Cardiac septum (tissue), 1 donor: ENCODE data around the gene VWA5B1. TPM values are rescaled to one million over a fixed set of nuclear protein-coding genes. Genes with fewer than 3 reads are reported as not detected.
"Not testable (repeated sequence)": the region's sequence is repeated elsewhere in the genome, so short reads cannot be mapped to it uniquely, and the experiment has no call there.

Experiments used
- DNase-seq: peaks from one replicate; pipeline ENCODE4 v3.0.0-alpha.2; 2020; ENCODE audit warnings: low spot score
- intact Hi-C: fragments of 100-400 bp; cut with DNase I; formaldehyde crosslinking; loops from one replicate; pipeline ENCODE4 v1.14.0; 2022
- total RNA-seq: library from RNA; stranded (reverse); fragmentation: NEBNext Ultra II Directional; extraction: Animal tissue kit (Norgen Biotek cat#: 25700); gene quantifications from one replicate; pipeline ENCODE4 v1.2.1, GENCODE V29; 2021
- donor health status: DM: no; HTN: no; CAD: no.

VWA5B1 gene
- total RNA-seq, 1 donor from 2014 or later = not detected

GRCh38 chr1:20279509-20279908, 11.2 kb upstream of the VWA5B1 start:
- intact Hi-C loops = no loop called here
- no peak for DNase-seq

DNA sequence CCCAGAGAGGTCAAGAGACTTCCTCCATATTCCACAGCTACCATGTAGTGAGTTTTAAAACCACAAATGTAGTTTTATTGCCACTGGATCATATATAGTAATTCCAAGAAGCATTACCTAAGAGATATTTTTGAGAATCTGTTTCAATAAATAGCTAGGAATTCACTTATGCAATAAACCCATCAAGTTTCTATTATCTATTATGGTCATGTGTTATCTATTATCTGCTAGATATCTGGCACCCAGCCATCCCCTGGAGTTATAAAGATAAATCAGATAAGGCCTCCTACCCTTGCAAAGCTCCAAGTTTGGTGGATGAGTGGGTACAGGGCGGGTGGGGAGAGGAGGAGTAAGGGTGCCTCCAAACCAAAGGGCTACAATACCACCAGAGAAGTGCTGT, 10.3 kb upstream of the VWA5B1 start:
- DNase-seq = no peak
- intact Hi-C loops = no loop called here

GRCh38 chr1:20280906-20281305, 9.8 kb upstream of the VWA5B1 start:
- intact Hi-C loops = no loop called here
- no peak for DNase-seq

GRCh38 chr1:20281801-20282200, 8.9 kb upstream of the VWA5B1 start:
- intact Hi-C loops = no loop called here
- no peak for DNase-seq

- no peak for DNase-seq
- intact Hi-C loops = no loop called here
Measured at GRCh38 chr1:20282533-20282932, 8.1 kb upstream of the VWA5B1 start.

GRCh38 chr1:20284046-20284445, 6.6 kb upstream of the VWA5B1 start:
- DNase-seq = no peak
- intact Hi-C loops = no loop called here

GRCh38 chr1:20284625-20285024, 6.0 kb upstream of the VWA5B1 start:
- DNase-seq = no peak
- intact Hi-C loops = no loop called here

GRCh38 chr1:20285510-20285909, 5.2 kb upstream of the VWA5B1 start:
- intact Hi-C loops = no loop called here
- DNase-seq = no peak

DNA sequence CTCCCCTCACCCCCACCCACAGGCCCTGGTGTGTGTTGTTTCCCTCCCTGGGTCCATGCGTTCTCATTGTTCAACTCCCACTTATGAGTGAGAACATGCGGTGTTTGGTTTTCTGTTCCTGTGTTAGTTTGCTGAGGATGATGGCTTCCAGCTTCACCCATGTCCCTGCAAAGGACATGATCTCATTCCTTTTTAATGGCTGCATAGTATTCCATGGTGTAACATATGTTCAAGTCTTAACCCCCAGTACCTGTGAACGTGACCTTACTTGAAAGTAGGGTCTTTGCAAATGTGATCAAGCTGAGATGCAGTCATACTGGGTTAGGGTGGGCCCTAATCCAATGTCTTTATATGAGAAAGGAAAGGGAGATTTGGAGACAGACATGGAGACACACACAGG, 3.0 kb upstream of the VWA5B1 start:
- intact Hi-C loops = not testable (repeated sequence)

GRCh38 chr1:20291645-20292084, 990 bp downstream of the VWA5B1 start:
- DNase-seq = no peak
- intact Hi-C loops = no loop called here

More for the DNA sequence above, 3.0 kb upstream of the VWA5B1 start:
- not testable (repeated sequence) for DNase-seq

DNA sequence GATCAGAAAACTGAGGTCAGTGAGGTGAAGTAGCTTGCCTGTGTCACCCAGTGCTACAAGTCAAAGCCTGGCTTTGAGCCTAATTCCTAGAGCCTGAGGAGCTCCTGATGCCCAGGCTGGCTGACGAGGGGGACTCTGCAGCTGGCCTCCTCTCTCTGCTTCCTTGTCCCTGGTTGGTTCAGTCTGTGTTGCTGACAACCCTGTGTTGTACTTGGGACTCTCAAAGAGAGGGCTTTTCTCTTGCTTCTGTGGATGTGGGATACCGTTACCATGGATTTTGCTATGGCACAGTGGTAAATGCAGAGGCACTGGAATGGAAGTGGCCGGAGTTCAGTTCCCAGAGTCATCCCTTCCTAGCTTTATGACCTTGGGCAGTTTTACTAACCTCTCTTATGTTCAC, 8.0 kb downstream of the VWA5B1 start:
- intact Hi-C loops = no loop called here

GRCh38 chr1:20301463-20302107, 10.9 kb downstream of the VWA5B1 start:
- intact Hi-C loops = no loop called here
- DNase-seq = no peak

More for the DNA sequence above, 8.0 kb downstream of the VWA5B1 start:
- no peak for DNase-seq

GRCh38 chr1:20302108-20302471, 11.4 kb downstream of the VWA5B1 start:
- intact Hi-C loops = no loop called here
- no peak for DNase-seq

DNA sequence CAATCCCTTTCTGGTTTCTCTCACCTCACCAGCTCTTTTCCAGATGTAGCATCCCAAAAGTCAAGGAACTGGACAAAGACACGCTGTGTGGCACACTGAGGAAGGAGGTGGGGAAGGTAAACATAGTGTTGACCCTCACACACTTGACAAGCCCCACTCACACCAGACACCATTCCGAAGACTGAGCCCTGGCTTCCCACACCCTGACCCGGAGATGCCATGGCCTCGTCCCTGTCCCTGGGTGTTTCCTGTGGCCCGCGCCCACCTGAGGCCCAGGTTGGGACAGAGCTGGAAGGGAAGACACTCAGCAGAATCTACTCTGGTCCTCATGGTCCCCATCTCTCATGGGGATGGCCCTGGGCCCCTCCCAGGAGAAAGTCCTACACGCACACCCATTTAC, 16.4 kb downstream of the VWA5B1 start:
- no peak for DNase-seq
- intact Hi-C loops = no loop called here

DNA sequence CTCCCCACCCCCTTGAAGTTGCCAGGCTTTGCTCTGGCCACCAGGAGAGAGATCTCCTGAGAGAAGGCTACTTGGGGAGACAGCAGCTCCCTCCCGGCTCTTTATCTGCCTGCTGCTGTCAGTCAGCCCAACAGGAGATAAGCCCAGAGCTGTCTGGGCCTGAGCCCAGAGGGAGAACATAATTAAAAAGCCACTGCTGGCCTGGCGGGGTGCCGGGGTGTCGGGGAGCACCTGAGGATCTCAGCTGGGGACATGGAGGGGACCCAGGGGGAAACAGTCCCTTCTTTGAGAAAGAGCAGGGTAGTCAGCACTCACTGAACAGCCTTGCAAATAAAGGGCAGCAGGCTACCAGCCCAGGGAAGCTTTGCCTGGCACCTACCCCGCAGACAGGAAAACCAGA, 17.9 kb downstream of the VWA5B1 start:
- intact Hi-C loops = no loop called here
- no peak for DNase-seq

GRCh38 chr1:20311289-20311688, 20.6 kb downstream of the VWA5B1 start:
- intact Hi-C loops = no loop called here
- no peak for DNase-seq

GRCh38 chr1:20312310-20312709, 21.6 kb downstream of the VWA5B1 start:
- intact Hi-C loops = no loop called here
- no peak for DNase-seq

DNA sequence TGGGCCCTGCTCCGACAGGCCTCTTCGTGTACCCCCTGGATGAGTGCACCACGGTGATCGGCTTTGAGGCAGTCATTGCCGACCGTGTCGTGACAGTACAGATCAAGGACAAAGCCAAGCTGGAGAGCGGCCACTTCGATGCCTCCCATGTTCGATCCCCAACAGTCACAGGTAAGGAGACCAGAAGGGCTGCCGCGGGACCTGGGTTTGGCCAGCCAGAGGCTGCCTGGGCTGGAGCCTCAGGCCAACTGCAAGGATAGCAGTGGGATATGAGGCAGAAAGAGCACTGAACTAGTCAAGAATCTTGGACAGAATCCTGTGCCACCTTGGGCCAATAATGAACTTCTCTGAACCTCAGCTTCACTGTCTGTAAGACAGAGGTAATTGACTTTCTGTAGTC, 22.1 kb downstream of the VWA5B1 start:
- DNase-seq = no peak
- intact Hi-C loops = no loop called here

- no peak for DNase-seq
- intact Hi-C loops = no loop called here
Measured at GRCh38 chr1:20317471-20317870, 26.8 kb downstream of the VWA5B1 start.

GRCh38 chr1:20318521-20318920, 27.8 kb downstream of the VWA5B1 start:
- DNase-seq = no peak
- intact Hi-C loops = no loop called here

DNA sequence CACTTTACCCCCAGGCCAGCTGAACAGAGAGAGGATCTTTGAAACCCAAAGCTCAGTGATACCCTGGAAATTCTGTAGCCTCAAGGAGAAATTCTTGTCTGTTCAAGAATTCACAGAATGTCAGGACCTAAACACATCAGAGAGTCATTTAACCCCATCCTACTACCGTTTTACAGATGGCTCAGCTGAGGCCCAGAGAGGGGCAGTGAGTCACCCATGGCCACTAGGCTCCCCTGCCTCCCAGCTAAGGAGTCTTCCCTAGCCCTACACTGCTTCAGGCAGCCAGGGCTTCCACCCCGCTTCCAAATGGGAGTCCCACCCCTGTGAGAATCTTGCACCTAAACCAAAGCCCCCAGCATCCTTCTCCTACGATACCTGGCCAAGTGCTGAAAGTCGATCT, 28.3 kb downstream of the VWA5B1 start:
- no peak for DNase-seq
- intact Hi-C loops = no loop called here
